HT-29 (cell line): ENCODE results near the gene SMCO3. TPM values are rescaled to one million over a fixed set of nuclear protein-coding genes. Genes with fewer than 3 reads are reported as not detected.
"Not testable (repeated sequence)": the region's sequence is repeated elsewhere in the genome, so short reads cannot be mapped to it uniquely, and the experiment has no call there.

Source experiments
- DNase-seq: peaks from one replicate; pipeline ENCODE4 v3.0.0-alpha.2; 2015; ENCODE audit warnings: low spot score
- total RNA-seq: library from RNA; depleted of rRNA; stranded (reverse); fragments of >200 nt; shearing (Covaris generic); gene quantifications from 2 replicates; pipeline ENCODE4 v1.2.3, GENCODE V29; 2014

The SMCO3 gene
- total RNA-seq, 1 experiment from 2014 or later, result not detected

DNA sequence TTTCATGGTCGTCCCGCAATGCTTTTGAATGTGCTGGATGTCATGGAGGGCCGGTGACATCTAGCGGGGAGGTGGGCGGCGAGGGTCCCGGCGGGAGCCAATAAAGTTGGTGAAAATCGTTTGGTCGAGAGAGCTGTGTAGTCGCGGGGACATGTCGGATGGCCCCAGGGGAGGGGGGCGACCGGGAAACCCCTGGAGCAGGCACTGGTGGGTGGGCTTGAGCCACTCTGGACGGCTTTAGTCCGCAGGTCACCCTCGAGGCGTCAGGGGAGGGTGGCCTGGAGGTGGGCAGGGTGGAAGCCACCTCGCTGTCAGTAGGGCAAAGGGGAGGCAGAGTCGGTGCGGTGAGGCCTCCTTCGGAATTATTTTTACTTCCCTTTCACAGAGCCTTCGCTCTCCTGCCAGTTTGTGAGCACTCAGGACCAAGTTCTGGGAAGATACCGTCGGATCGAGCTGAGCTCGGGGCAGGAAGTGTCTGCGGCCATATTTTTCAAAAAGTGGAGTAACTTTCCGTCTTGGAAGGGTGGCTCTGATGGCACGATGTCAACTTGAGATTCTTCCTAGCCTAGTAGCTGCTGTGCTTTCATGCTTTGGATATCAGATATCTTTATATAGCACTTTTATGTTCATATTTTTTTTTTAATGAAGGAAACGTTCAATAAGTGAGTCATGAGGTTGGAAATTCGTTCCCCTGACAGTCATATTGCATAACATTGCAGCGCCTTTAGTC is 38.9 kb downstream of the SMCO3 start:
- peak; percentile 64 for DNase-seq

DNA sequence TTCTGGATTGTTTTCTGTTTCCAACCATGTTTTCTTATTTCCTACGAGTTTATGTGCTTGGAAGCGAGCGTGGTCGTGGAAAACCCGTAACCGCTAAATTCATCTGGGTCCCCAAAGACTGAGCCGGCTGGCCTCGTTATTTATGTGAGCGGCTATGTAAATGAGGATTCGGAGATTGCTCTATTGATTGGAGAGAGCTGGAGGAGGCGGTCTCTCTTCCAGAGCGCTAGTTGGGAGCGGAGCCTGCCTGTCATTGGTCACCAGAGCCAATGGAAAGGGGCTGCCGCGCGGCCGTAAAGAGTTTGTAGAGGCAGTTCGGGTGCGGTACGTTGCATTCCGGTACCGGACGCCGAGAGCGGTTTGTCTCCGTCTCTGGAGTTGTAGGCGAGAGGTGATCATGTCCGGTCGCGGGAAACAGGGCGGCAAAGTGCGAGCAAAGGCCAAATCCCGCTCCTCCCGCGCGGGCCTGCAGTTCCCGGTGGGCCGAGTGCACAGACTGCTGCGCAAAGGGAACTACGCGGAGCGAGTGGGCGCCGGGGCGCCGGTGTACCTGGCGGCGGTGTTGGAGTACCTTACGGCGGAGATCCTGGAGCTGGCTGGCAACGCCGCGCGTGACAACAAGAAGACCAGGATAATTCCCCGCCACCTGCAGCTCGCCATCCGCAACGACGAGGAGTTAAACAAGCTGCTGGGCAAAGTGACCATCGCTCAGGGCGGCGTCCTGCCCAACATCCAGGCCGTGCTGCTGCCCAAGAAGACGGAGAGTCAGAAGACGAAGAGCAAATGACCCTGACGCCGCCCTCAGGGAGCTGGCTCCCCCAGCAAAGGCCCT is 39.7 kb downstream of the SMCO3 start:
- DNase-seq, result peak; percentile 96

DNA sequence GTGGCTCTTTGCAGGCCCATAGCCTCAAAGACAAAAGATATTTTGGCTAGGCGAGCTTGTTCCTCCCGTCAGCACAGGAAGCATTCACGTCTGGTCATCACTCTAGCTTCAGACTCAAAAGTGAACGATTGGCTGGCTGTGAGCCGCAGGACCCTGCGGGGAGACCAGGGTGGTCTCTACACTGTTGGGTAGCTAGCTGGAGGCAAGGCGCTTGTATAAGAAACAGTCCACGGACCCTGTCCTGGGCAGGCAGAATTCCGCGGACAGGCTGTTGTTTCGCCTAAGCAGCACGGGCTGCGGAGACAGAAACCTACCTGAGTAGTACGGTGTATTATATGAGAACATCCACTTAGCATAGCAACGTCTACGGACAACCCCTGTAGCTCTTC is 40.3 kb downstream of the SMCO3 start:
- DNase-seq, result no peak

DNA sequence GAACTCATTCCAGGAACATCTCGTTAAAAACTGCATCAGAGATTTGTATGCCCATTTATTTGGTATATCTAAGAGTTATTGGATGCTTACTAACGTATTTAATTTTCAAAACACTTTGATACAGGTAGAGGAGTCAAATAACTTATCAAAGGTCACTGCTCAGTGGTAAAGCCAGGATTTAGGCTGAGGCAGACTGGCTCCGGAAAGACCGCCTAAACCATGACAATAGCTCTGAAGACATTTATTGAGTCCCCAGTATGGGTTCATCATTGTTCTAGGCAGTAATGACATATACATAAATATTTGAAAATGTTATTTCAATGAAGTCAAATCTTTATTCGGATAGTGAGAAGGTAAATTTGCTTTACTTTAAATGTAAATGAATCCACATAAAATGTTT is 41.0 kb downstream of the SMCO3 start:
- no peak for DNase-seq

DNA sequence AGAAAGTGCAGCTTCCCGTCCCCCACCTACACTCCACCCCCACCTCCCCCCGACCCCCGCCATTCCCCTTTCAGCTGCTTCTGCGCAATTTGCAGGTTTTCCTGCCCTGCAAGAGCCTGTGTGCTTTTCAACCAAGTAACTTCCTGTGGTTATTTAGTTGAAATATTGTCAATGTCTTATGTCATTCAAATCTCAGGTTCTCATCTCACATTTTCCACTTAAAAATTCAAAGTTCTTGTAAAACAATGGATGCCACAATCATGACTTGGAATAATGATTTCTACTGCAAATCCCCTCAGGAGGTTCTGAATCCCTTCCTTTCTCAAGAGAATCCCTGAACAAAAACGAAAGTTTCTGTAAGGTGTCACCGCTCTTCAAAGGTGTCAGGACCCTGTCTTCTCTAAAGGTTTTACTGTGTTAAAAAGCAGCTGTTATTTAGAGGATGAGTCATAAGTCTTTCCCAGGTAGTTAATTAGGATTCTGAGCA is 42.3 kb downstream of the SMCO3 start:
- peak; percentile 30 for DNase-seq

DNA sequence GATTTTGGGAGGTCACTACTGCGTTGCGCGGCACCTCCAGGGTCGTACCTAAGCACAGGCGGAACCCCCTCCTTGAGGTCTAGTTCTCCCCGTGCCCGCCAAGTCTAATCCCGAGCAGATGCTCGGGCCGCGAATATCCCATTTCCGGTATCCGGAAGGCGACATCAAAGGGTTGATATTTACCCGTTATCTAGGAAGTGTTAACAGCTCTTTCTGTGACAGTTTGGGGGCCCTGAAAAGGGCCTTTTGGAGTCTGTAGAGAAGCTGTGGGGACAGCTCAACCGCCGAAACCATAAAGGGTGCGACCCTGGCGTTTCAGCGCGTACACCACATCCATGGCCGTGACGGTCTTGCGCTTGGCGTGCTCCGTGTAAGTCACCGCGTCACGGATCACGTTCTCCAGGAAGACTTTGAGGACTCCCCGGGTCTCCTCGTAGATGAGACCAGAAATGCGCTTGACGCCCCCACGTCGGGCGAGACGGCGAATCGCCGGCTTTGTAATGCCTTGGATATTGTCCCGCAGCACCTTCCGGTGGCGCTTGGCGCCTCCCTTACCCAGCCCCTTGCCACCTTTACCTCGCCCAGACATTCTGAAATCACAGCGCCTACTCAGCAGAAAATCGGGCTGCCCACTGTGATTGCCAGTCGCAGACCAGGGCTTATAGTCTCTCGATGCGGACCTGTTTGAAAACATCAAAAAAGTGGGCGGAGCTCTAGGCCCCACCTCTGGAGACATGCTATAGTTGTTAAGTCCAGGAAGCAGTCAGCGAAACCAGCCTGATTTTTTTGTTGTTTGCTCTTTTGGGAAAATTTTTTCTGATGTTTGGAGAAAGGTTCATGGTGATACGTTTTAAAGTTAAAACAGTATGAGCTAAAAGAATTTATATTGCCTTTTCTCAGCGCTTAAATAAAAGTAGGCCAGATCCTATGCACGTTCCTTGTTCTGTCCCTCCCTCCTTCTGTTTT is 43.2 kb downstream of the SMCO3 start:
- DNase-seq, result peak; percentile 99

DNA sequence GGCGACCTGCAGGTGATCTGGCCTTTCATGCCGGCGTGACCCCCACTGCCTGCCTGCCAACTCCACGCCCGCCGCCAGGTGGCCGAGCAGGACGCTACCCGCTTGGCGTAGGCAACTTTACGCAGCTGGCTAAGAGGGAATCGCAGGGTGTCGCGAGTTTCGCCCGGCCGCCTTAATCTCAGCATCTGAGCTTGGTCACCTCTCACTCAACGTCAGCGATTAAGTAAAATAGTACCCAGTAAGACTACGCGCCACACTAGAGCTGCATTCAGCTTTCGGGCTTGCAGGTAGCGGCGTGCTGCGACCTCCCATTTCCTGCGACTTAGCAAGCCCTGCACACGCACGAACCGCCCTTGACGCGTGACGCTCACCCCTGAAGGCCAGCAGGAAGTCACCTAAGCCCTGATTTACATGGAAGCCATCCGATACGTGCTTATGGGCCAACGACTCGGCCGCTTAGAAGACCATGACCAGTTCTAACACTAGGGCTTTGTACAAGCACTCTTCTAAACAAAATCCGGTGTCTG is 44.0 kb downstream of the SMCO3 start:
- peak; percentile 87 for DNase-seq

DNA sequence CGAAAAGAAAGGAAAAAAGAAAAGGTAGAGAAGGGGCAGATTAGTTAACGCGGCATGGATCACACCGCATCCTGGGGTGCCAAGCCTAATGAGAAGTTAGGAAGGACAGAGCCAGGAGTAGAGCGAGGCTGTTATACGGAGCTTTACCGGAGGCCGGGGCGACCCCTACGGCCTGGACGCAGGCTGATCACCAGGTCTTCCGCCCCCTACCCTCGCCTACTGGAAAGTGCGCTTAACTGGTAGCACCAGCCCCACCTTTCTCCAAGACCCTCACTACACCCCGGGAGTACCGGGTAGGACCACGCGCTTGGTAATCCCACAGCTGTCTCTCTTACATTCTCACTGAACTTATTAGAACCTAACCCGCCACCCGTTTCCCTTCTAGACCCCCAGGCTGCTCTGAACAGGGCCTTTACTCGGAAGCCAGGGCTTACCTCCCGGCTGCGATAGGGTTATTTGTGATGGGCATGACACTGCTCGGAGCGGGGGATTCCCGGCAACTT is 44.5 kb downstream of the SMCO3 start:
- DNase-seq, result no peak

DNA sequence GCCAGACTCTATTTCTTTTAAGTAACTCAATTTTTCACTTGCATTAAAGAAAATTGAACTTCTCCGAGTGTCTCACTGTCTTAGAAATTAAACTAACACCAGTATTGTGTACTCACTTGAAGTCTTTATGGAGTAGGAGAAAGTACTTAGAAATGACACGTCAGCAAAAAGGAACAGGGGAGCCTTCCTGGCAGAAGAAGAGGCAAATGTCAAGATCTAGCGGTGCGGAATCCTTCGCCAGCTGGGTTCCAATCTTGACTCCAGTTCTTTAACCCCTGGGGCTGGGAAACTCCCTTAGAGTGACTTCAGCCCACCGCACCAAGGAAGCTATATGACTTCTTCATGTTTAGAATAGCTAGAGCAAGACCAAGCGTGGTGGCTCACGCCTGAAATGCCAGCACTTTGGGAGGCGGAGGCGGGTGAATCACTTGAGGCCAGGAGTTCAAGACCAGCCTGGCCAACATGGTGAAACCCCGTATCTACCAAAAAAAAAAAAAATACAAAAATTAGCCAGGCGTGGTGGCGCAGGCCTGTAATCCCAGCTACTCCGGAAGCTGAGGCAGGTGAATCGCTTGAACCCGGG is 45.1 kb downstream of the SMCO3 start:
- no peak for DNase-seq

DNA sequence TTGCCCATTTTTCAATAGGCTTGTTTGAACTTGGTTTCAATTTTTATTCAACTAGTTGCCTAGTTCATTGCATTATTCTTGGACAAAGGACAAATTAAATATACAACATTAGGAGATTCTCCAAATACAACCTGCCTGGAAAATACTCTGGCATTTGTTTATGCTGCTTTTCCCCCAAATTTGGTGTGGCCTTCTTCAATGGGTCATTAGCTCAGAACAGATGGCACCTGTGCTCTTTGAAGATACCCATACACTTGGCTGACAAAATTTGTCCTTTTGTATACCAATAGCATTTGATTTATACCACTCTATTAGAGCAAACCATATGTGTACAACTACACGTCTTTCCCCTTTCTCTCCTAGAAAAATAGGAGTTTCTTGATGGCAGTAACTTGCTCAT is 46.4 kb downstream of the SMCO3 start:
- no peak for DNase-seq

DNA sequence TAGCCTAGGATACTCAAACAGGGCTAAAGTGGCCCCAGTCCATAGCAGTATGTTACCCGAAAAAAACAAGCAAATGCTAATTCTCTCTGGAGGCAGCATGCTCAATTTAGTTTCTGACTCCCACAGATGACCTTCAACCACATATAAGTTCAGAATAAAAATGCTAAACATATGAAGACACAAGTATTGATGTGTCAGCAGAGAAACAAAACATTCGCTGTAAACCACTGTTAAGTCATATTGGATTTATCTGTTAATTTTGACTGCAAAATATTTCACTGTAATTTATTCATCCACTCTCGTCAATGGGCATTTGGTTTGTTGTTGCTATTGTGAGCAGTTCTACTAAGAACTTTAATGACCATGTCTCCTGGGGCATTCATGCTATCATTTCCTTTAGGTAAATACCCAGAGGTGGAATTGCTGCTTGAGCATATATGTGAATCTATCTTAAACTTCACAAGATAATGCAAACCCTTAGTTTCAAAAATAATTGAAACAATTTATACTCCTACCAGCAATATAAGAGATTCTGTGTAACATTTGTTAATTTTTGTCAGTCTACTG is 47.2 kb downstream of the SMCO3 start:
- DNase-seq, result no peak

DNA sequence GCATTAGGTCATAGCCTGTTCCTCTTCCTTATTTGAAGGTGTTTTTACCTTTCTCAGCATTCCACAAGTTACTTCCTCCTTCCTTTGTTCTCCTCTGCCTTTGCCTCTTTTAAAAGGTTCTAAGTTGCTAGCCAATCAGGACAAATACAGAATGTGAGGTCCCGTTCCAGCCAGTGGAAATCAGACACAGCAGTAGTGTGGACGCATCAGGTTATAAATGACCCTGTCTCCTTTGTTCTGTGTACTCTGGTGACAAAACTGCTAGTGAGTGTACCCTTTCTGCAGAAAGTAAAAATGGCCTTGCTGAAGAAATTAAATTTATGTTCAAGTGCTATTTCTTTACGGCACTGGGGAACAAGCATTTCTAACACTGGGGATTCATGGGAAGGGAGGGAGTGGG is 48.0 kb downstream of the SMCO3 start:
- DNase-seq, result not testable (repeated sequence)

DNA sequence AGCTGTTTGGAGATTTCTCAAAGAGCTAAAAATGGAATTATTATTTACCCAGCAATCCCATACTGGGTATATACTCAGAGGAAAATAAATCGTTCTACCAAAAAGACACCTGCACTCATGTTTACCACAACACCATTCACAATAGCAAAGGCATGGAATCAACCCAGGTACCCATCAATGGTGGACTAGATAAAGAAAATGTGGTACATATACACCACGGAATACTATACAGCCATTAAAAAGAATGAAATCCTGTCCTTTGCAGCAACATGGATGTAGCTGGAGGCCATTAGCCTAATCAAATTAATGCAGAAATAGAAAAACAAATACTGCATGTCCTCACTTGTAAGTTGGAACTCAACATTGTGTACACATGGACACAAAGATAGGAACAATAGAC is 48.6 kb downstream of the SMCO3 start:
- DNase-seq, result no peak

DNA sequence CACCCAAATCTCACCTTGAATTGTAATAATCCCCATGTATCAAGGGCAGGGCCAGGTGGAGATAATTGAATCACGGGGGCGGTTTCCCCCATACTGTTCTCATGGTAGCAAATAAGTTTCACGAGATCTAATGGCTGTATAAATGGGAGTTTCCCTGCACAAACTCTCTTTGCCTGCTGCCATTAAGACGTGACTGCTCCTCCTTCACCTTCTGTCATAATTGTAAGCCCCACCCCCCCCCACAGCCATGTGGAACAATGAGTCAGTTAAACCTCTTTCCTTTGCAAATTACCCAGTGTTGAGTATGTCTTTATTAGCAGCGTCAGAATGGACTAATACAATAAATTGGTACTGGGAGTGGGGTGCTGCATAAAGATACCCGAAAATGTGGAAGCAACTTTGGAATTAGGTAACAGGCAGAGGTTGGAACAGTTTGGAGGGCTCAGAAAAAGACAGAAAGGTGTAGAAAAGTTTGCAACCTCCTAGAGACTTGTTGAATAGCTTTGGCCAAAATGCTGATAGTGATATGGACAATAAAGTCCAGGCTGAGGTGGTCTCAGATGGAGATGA is 54.2 kb downstream of the SMCO3 start:
- not testable (repeated sequence) for DNase-seq

DNA sequence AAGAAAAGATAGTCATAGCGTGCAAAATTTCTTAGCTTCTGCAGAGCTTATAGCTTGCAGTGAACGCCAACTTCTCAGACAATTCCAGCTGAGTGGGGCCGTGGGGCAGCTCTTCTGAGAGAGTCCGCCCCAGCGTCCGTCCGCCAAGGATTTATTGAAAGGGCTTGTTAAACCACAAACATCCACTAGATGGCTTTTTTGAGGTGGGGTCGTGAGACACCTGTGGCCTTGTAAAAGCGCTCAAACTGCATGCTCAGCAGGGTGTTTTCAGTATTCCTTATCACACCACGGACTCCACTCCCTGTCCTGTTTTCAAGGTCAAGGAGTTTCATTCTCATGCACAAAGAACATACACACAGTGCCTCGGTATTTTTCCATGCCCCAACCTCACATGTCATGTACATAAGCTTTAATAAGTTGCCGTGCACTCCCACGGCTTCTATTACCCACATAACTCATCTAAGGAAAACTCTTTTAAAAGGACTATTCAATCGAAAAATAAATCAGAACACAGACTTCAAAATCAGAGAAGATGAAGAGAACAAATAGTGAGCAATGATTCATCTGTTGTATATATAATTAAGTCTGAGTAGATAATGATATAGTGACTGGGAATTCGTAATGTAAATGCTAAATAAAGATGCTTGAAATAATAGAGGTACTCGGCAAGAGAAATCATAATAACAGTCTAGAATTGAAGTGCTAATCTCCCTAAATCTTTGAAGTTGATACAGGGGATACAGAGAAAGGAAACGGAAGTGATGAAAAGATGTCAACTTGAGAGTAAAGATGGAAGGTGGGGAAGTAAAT is 57.4 kb downstream of the SMCO3 start:
- peak; percentile 68 for DNase-seq
